Middle frontal gyrus (tissue), 1 donor: ENCODE data around the gene ATP6V0A1.
"Not testable (repeated sequence)": the region's sequence is repeated elsewhere in the genome, so short reads cannot be mapped to it uniquely, and the experiment has no call there.

Source experiments
- DNase-seq: peaks from one replicate; pipeline ENCODE4 v3.0.0-alpha.2; 2015; ENCODE audit warnings: low spot score; ENCODE audit errors: extremely low spot score

Gene ATP6V0A1

DNA sequence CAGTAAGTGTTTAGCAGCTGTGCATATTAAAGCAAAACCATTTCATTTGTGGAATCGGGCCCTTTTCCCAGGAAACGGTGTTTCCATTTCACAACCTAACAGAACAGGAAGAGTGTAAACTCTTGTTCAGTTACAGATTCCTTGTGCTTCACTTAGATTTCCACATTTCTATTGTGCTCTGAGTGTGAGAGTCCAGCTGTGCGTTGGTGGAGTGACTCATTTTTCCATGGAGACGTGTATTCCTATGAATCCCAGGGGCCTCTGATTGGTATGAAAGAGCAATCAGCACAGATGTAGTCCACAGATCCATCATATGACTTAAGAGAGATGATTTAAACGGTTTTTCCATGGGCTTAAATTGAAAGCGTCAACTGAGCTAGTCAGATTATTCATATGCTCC lies 22.3 kb upstream of the ATP6V0A1 start:
- peak; percentile 26 for DNase-seq

DNA sequence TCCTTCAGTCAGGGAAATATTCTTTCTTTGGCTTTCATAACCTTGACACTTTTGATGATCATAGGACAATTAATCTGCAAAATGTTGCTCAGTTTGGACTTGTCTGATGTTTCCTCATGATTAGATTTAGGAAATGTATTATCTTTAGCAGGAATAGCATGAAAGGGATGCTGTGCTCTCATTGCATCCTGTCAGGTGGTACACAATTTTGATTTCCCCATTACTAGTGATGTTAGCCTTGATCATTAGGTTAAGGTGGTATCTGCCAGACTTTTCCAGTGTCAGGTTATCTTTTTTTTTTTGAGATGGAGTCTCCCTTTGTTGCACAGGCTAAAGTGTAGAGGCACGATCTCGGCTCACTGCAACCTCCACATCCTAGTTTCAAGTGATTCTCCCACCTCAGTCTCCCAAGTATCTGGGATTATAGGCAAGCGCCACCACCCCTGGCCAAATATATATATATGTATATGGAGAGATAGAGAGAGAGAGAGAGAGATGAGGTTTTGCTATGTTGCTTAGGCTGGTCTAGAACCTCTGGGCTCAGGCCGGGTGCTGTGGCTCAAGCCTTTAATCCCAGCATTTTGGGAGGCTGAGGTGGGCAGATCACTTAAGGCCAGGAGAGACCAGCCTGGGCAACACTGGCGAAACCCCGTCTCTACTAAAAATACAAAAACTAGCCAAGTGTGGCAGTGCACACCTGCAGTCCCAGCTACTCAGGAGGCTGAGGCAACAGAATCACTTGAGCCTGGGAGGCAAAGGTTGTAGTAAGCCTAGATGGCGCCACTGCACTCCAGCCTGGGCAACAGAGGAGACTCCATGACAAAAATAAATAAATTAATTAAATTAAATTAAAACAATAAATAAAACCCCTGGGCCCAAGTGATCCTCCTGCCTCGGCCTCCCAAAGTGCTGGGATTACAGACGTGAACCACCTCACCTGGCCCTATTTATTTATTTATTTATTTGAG lies 19.8 kb upstream of the ATP6V0A1 start:
- no peak for DNase-seq

- DNase-seq: no peak
Observed at GRCh38 chr17:42441371-42442195, 17.1 kb upstream of the ATP6V0A1 start.

GRCh38 chr17:42442196-42442565 lies 16.5 kb upstream of the ATP6V0A1 start:
- no peak for DNase-seq

DNA sequence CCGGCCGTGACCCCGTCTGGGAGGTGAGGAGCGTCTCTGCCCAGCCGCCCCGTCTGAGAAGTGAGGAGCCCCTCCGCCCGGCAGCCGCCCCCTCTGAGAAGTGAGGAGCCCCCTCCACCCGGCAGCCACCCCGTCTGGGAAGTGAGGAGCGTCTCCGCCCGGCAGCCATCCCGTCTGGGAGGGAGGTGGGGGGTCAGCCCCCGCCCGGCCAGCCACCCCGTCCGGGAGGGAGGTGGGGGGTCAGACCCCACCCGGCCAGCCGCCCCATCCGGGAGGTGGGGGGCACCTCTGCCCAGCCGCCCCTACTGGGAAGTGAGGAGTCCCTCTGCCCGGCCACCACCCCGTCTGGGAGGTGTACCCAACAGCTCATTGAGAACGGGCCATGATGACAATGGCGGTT lies 9.5 kb upstream of the ATP6V0A1 start:
- not testable (repeated sequence) for DNase-seq

- DNase-seq: not testable (repeated sequence)
Observed at GRCh38 chr17:42449838-42450237, 8.8 kb upstream of the ATP6V0A1 start.

- DNase-seq: not testable (repeated sequence)
Observed at GRCh38 chr17:42451270-42451669, 7.4 kb upstream of the ATP6V0A1 start.

- DNase-seq: no peak
Observed at GRCh38 chr17:42453439-42453838, 5.2 kb upstream of the ATP6V0A1 start.

GRCh38 chr17:42454987-42455386 lies 3.7 kb upstream of the ATP6V0A1 start:
- DNase-seq: not testable (repeated sequence)

DNA sequence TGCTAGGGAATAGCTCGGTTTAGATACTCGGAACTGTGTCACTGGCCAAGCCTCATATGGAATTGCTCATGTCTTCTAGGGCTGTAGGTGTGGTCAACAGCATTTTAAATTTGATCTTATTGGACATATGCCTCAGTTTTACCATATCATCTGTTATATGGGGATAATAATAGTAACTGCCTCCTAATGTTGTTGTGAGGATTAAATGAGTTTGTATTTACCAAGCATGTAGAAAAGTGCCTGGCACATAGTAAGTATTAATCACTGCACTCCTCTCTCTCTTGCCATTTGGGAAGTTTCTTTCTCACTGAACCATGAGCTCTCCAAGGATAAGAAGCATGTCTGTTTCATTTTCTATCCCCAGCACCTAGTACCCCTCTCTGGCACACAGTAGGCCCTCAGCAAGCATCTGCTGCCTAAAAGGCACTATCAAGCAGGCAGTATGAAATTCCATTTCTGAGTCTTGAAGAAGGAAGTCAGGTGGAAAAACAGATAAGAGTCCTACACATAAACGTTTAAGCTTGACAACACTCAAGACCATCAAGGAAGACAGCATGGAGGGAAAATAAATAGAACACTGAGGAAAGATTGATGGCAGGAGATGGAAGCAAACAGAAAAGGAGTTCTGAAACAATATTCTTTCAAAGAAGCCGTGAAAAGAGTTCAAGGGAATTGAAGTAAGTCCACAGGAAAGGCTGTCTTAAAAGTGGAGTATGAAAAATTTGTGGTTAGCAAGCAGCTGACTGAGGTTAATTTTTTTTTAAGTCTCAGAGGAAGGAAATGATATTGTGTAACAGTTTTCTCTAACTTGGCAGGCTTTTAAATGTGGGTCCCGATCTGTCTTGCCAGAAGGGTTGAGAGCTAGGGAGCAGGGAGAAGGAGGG lies 2.2 kb upstream of the ATP6V0A1 start:
- no peak for DNase-seq

GRCh38 chr17:42457107-42457792 lies 1.4 kb upstream of the ATP6V0A1 start:
- no peak for DNase-seq

DNA sequence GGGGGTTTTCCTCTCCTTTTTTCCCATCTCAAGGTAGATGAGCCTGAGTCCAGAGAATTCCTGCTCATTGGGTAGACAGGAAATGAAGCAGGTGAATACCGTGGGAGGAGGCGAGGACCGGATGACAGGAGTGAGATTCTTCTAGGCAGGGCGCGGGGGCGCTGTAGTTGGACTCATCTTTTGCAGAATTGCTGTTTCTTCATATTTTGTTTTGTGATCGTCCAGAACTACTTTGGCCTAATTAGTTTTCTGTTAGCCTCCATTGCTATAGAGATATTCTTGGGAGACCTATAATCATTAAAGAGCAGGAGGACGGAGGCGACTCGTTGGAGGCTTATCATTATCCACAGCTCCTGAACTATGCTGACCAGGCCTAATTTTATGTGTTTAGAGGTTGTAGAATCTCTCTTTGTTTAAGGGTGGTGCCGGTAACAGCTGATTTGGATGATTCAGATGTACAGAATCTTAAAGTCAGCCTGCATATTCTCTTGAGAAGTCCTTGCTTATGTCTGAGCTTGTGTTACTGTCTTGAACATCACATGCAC lies 650 bp downstream of the ATP6V0A1 start:
- DNase-seq: peak; percentile 49

- no peak for DNase-seq
Observed at GRCh38 chr17:42459801-42460281, 1.2 kb downstream of the ATP6V0A1 start.

DNA sequence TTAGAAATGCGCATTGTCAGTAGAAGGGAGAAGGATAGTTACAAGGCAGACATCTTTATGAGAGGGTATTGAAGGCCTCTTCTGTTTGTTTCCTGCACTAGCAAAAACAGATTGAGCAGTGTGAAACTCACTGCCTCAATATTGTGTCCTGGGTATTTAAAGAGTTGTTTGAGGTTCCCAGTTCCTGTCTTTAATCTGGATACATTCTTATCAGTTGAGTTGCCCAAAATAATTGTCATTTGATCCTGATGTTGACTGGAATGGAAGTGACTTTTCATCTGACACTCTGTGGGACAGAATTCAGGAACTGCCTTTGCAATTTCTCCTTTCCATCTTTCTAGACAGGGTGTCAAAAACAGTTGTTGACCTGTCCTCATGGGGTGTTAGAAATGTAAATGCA lies 1.7 kb downstream of the ATP6V0A1 start:
- DNase-seq: no peak

DNA sequence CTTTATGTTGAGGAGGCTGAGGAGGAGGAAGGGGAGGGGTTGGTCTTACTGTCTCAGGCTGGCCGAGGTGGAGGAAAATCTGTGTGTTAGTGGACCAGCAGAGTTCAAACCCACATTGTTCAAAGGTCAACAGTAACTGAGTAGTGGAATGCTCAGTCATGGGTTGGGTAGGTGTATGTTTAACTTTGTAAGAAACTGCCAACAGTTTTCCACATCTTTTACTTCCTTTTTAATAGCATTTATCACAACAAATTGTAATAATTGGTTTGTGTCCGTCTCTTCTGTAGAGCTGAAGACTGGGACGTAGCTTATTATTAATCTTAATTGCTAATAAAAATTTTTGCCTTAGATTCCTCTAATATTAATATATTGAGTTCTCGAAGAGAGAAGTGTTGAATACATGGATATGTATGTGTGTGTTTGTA lies 5.3 kb downstream of the ATP6V0A1 start:
- no peak for DNase-seq

DNA sequence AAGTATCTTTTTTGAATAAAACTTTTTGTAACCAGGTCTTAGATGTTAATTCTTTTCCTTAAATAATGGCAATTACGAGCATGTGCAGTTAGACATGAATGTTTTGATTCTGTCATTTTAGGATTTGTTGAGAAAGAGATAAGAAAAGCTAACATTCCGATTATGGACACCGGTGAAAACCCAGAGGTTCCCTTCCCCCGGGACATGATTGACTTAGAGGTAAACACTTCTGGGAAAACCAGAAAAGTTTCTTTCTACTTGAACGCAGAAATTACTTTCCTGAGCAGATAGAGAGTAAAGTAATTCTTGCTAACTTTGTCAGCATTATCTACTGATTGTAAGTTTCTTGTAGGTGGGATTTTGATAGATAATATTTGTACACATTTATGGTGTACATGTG lies 9.2 kb downstream of the ATP6V0A1 start:
- DNase-seq: no peak

GRCh38 chr17:42472709-42473521 lies 14.2 kb downstream of the ATP6V0A1 start:
- DNase-seq: no peak

- DNase-seq: no peak
Observed at GRCh38 chr17:42474276-42474675, 15.6 kb downstream of the ATP6V0A1 start.

DNA sequence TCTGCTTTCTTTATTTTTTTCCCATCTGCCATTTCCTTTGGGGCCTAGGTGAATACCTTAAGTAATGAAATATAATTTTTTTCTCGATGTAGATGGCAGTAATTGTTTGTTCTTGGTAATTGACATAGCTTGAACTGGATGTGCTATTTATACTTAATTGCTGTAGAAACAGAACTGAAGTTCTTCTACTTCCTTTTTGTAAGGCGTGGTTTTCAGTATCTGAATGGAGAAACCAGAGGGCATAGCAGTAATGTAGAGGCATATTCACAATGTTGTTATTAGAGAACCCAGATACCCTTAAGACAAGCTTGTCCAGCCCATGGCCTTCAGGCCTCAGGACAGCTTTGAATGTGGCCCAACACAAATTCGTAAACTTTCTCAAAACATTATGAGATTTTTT lies 16.4 kb downstream of the ATP6V0A1 start:
- DNase-seq: no peak
